IMR-90 (cell line): ENCODE data around the gene AUTS2.

ENCODE experiments used
- BHLHE40 ChIP-seq: fragments of 150-350 bp; IDR thresholded peaks from 2 replicates; pipeline ENCODE4 v1.6.1; 2016; ENCODE audit warnings: mild to moderate bottlenecking, low read depth, low read length
- CEBPB ChIP-seq: IDR thresholded peaks from 2 replicates; pipeline ENCODE4 v1.6.1; 2012; ENCODE audit warnings: low read depth, low read length, improper control_type of control experiment
- CTCF ChIP-seq: conservative IDR thresholded peaks from 2 replicates; pipeline ENCODE4 v1.5.1; 2012; ENCODE audit warnings: mild to moderate bottlenecking, low read depth, low read length, improper control_type of control experiment
- ELK1 ChIP-seq: fragments of 150-350 bp; IDR thresholded peaks from 2 replicates; pipeline ENCODE4 v1.6.1; 2016; ENCODE audit warnings: low read depth, mild to moderate bottlenecking, low read length, moderate library complexity, borderline replicate concordance
- FOS ChIP-seq: fragments of 150-350 bp; IDR thresholded peaks from 2 replicates; pipeline ENCODE4 v1.6.1; 2016; ENCODE audit warnings: low read depth, low read length
- MAFK ChIP-seq: IDR thresholded peaks from 2 replicates; pipeline ENCODE4 v1.6.1; 2012; ENCODE audit warnings: low read depth, low read length, improper control_type of control experiment
- MAZ ChIP-seq: IDR thresholded peaks from 2 replicates; pipeline ENCODE4 v1.6.1; 2012; ENCODE audit warnings: low read depth, mild to moderate bottlenecking, low read length, improper control_type of control experiment, moderate library complexity, borderline replicate concordance
- MXI1 ChIP-seq: IDR thresholded peaks from 2 replicates; pipeline ENCODE4 v1.6.1; 2012; ENCODE audit warnings: low read depth, mild to moderate bottlenecking, low read length, moderate library complexity, borderline replicate concordance
- NFE2L2 ChIP-seq: fragments of 150-350 bp; IDR thresholded peaks from 2 replicates; pipeline ENCODE4 v1.6.1; 2016; ENCODE audit warnings: low read depth, mild to moderate bottlenecking, low read length
- POLR2A ChIP-seq: IDR thresholded peaks from 2 replicates; pipeline ENCODE4 v1.6.1; 2012; ENCODE audit warnings: mild to moderate bottlenecking, low read depth, low read length
- RAD21 ChIP-seq: IDR thresholded peaks from 2 replicates; pipeline ENCODE4 v1.6.1; 2012; ENCODE audit warnings: low read length, improper control_type of control experiment
- RFX5 ChIP-seq: IDR thresholded peaks from 2 replicates; pipeline ENCODE4 v1.8.0; 2012; ENCODE audit warnings: low read depth, mild to moderate bottlenecking, low read length, moderate library complexity
- SMC3 ChIP-seq: fragments of 150-350 bp; IDR thresholded peaks from 2 replicates; pipeline ENCODE4 v1.6.1; 2016; ENCODE audit warnings: low read depth, mild to moderate bottlenecking, antibody characterized with exemption, low read length, moderate library complexity
- USF2 ChIP-seq: fragments of 150-350 bp; IDR thresholded peaks from 2 replicates; pipeline ENCODE4 v1.6.1; 2017; ENCODE audit warnings: mild to moderate bottlenecking, antibody characterized with exemption, low read length, low read depth

GRCh38 chr7:70749831-70750230 is 1151.6 kb downstream of the AUTS2 start:
- TF ChIP-seq CTCF, result no peak
- no peak for TF ChIP-seq POLR2A
- no peak for TF ChIP-seq MAFK
- TF ChIP-seq MAZ, result no peak
- TF ChIP-seq BHLHE40, result no peak
- no peak for TF ChIP-seq RAD21
- TF ChIP-seq SMC3, result no peak
- TF ChIP-seq NFE2L2, result no peak
- TF ChIP-seq MXI1, result no peak
- TF ChIP-seq ELK1, result no peak
- no peak for TF ChIP-seq USF2
- TF ChIP-seq RFX5, result no peak
- TF ChIP-seq CEBPB, result no peak
- TF ChIP-seq FOS, result no peak
